IMR-90 (cell line): ENCODE results near the gene ITSN2. TPM values are rescaled to one million over a fixed set of nuclear protein-coding genes. Genes with fewer than 3 reads are reported as not detected.

ENCODE experiments used
- ATAC-seq: fragments of 200-7000 bp; cut with Tn5 transposase; 2 replicates; pipeline ENCODE4 v1.9.1; 2020; ENCODE audit warnings: low read depth, mild to moderate bottlenecking, moderate library complexity
- BruUV-seq: library from RNA; stranded (reverse); fragments of 400-500 nt; replicated peaks from 2 replicates; lab custom pipeline; 2021; lab: Mats Ljungman, UMichigan
- CTCF ChIA-PET: fragments of 300-600 bp; formaldehyde crosslinking; extraction: SDS; loops from one replicate; lab custom pipeline; 2021; ENCODE audit warnings: antibody characterized with exemption; lab: Yijun Ruan, JAX
- POLR2A ChIA-PET: fragments of 300-600 bp; sonication (Branson Sonifier 250); formaldehyde crosslinking; loops from one replicate; lab custom pipeline; 2022; ENCODE audit warnings: antibody characterized with exemption; ENCODE audit not compliant: unreplicated experiment; lab: Charles Lee
- DNase-seq: peaks from one replicate; pipeline ENCODE4 v3.0.0; 2013
- H2AFZ ChIP-seq: replicated peaks from 2 replicates; pipeline ENCODE3; 2013; ENCODE audit warnings: low read length, mild to moderate bottlenecking; ENCODE audit not compliant: poor library complexity
- H2AK5ac ChIP-seq: 2 replicates; pipeline ENCODE4 v1.6.1; 2013; ENCODE audit warnings: low read depth, low read length, inconsistent platforms
- H2AK9ac ChIP-seq: replicated peaks from 2 replicates; pipeline ENCODE3; 2013; ENCODE audit warnings: mild to moderate bottlenecking, low read depth, low read length, moderate library complexity; ENCODE audit not compliant: poor library complexity
- H2BK120ac ChIP-seq: 2 replicates; pipeline ENCODE4 v1.6.1; 2013; ENCODE audit warnings: low read depth, low read length, inconsistent platforms
- H2BK15ac ChIP-seq: 3 replicates; pipeline ENCODE4 v1.6.1; 2013; ENCODE audit warnings: low read depth, low read length, inconsistent platforms
- H2BK20ac ChIP-seq: 2 replicates; pipeline ENCODE4 v1.6.1; 2013; ENCODE audit warnings: low read depth, mild to moderate bottlenecking, inconsistent platforms, low read length, moderate library complexity
- H2BK5ac ChIP-seq: 2 replicates; pipeline ENCODE4 v1.6.1; 2013; ENCODE audit warnings: mild to moderate bottlenecking, low read depth, low read length, inconsistent platforms; ENCODE audit not compliant: poor library complexity, severe bottlenecking
- H3K14ac ChIP-seq: replicated peaks from 2 replicates; pipeline ENCODE4 v1.6.1; 2013; ENCODE audit warnings: low read depth, low read length, inconsistent platforms
- H3K18ac ChIP-seq: 2 replicates; pipeline ENCODE4 v1.6.1; 2013; ENCODE audit warnings: low read depth, low read length, control low read depth
- H3K23ac ChIP-seq: 2 replicates; pipeline ENCODE4 v1.6.1; 2013; ENCODE audit warnings: low read depth, low read length, inconsistent platforms
- H3K27ac ChIP-seq: 2 replicates; pipeline ENCODE4 v1.5.1; 2013; ENCODE audit warnings: mild to moderate bottlenecking, control low read depth, low read length; ENCODE audit not compliant: insufficient read depth
- H3K27me3 ChIP-seq: 2 replicates; pipeline ENCODE4 v1.6.1; 2013; ENCODE audit warnings: low read length; ENCODE audit not compliant: control insufficient read depth, insufficient read depth
- H3K36me3 ChIP-seq: 2 replicates; pipeline ENCODE4 v1.6.1; 2013; ENCODE audit warnings: low read length, mixed read lengths; ENCODE audit not compliant: control insufficient read depth, insufficient read depth
- H3K4ac ChIP-seq: 2 replicates; pipeline ENCODE4 v1.6.1; 2013; ENCODE audit warnings: low read depth, low read length, inconsistent platforms
- H3K4me1 ChIP-seq: 2 replicates; pipeline ENCODE4 v1.6.1; 2013; ENCODE audit warnings: low read length, mixed read lengths; ENCODE audit not compliant: control insufficient read depth, insufficient read depth
- H3K4me2 ChIP-seq: 2 replicates; pipeline ENCODE4 v1.6.1; 2013; ENCODE audit warnings: low read depth, mild to moderate bottlenecking, control low read depth, low read length, moderate library complexity
- H3K4me3 ChIP-seq: 2 replicates; pipeline ENCODE4 v1.5.1; 2013; ENCODE audit warnings: low read depth, mild to moderate bottlenecking, control low read depth, low read length, moderate library complexity; ENCODE audit not compliant: insufficient read depth
- H3K56ac ChIP-seq: 2 replicates; pipeline ENCODE4 v1.6.1; 2013; ENCODE audit warnings: low read length, inconsistent platforms; ENCODE audit not compliant: insufficient read depth; ENCODE audit errors: extremely low read depth
- H3K79me1 ChIP-seq, 2 experiments: 2 replicates each; pipeline ENCODE4 v1.6.1; 2013; ENCODE audit warnings: low read length in 2 of 2, inconsistent platforms in 1 of 2, low read depth in 1 of 2
- H3K9ac ChIP-seq: 2 replicates; pipeline ENCODE4 v1.6.1; 2013; ENCODE audit warnings: low read depth, low read length, control low read depth
- H3K9me1 ChIP-seq: 2 replicates; pipeline ENCODE4 v1.6.1; 2013; ENCODE audit warnings: low read length, inconsistent platforms; ENCODE audit not compliant: insufficient read depth
- H3K9me3 ChIP-seq: 2 replicates; pipeline ENCODE4 v1.6.1; 2013; ENCODE audit warnings: low read length; ENCODE audit not compliant: control insufficient read depth, insufficient read depth
- H4K20me1 ChIP-seq: 2 replicates; pipeline ENCODE4 v1.6.1; 2013; ENCODE audit warnings: low read length, inconsistent platforms; ENCODE audit not compliant: insufficient read depth
- H4K5ac ChIP-seq: 2 replicates; pipeline ENCODE4 v1.6.1; 2013; ENCODE audit warnings: mild to moderate bottlenecking, low read depth, low read length, control low read depth
- H4K8ac ChIP-seq, 2 experiments: 2 replicates each; pipeline ENCODE4 v1.6.1; 2013; ENCODE audit warnings: low read depth in 2 of 2, low read length in 2 of 2, control low read depth in 1 of 2, inconsistent platforms in 1 of 2
- H4K91ac ChIP-seq: 2 replicates; pipeline ENCODE4 v1.6.1; 2013; ENCODE audit warnings: low read depth, low read length, inconsistent platforms; ENCODE audit not compliant: insufficient read depth
- CHD1 ChIP-seq: IDR thresholded peaks from 2 replicates; pipeline ENCODE4 v1.6.1; 2012; ENCODE audit warnings: low read depth, low read length, improper control_type of control experiment
- WGBS, 2 experiments: methylation state at CpG; one replicate each; pipeline versions ENCODE4 v1.1.5 to v1.1.7; 2013; ENCODE audit warnings: missing lambda C conversion rate in 2 of 2; ENCODE audit not compliant: insufficient read length in 1 of 2; ENCODE audit errors: extremely low coverage in 2 of 2; 5-methylcytosine and 5-hydroxymethylcytosine counted together
- dilution Hi-C: fragments of 300-500 bp; cut with HindIII; formaldehyde crosslinking; loops from one replicate; pipeline ENCODE4 v1.14.3; 2018; ENCODE audit warnings: low sequenced_read_pairs; ENCODE audit not compliant: unreplicated experiment
- in situ Hi-C: fragments of 300-500 bp; cut with MboI; formaldehyde crosslinking; loops from 3 replicates; pipeline ENCODE4 v1.14.3; 2019; ENCODE audit warnings: low sequenced_read_pairs, inconsistent platforms, mixed read lengths
- intact Hi-C: fragments of 100-400 bp; cut with micrococcal nuclease; formaldehyde crosslinking; loops from 2 replicates; pipeline ENCODE4 v1.10.0; 2022
- polyA plus RNA-seq, 3 experiments: library from polyadenylated mRNA; depleted of rRNA; stranded (reverse); fragments of >200 nt; gene quantifications; 2 replicates each; pipeline ENCODE4 v1.2.3, GENCODE V29; 2012; ENCODE audit warnings: low replicate concordance in 1 of 3
- total RNA-seq: library from RNA; depleted of rRNA; stranded (reverse); fragments of >200 nt; gene quantifications from 2 replicates; pipeline ENCODE4 v1.2.3, GENCODE V29; 2012

The ITSN2 gene
- total and polyA plus RNA-seq, 2 of the 4 experiments (the other 2 are of a cell fraction), result 10.7 to 17.2 TPM

- H4K91ac ChIP-seq, result no peak overlapping the region
- BruUV-seq, result no TSS peak
- dilution Hi-C loops, result no loop called here
These were observed 97.8 kb downstream of the ITSN2 start for GRCh38 chr2:24262421-24262970.

More at GRCh38 chr2:24262421-24262970, 97.8 kb downstream of the ITSN2 start:
- Histone ChIP-seq H2AK5ac (peak overlapping the region; percentile 78; the same call in 1 of the 2 replicates), H4K5ac (no peak overlapping the region), H3K27ac (peak overlapping the region; percentile 51; the same call in 1 of the 2 replicates), H2BK120ac (peak overlapping the region; percentile 44; the same call in 1 of the 2 replicates), H2AK9ac (no peak overlapping the region), H3K79me1 (no peaks in the 10 kb centered on the region), H2BK20ac (peak overlapping the region; percentile 22), H3K27me3 (no peaks in the 10 kb centered on the region), H2BK15ac (0 out of 3 replicates have a peak overlapping the region, but pooled peaks have one; percentile 28), H3K23ac (peak overlapping the region; percentile 48; the same call in 1 of the 2 replicates), H3K9me3 (no peaks in the 10 kb centered on the region), H3K4me1 (peaks cover 3% of the 10 kb centered on the region; the same call in 1 of the 2 replicates), H4K20me1 (no peaks in the 10 kb centered on the region), H3K4me2 (no peak overlapping the region), H3K4me3 (no peak overlapping the region), H4K8ac (peak overlapping the region in 1 of 2 experiments; percentile 57; a peak in 2 of 4 replicates), H2BK5ac (peak overlapping the region; percentile 1), H3K14ac (peak overlapping the region; percentile 57), H3K4ac (peak overlapping the region; percentile 56; the same call in 1 of the 2 replicates), H3K36me3 (peaks cover 6% of the 10 kb centered on the region; the same call in 1 of the 2 replicates), H3K18ac (peak overlapping the region; percentile 10), H3K9ac (no peak overlapping the region), H2AFZ (no peak overlapping the region), H3K9me1 (peaks cover 2% of the 10 kb centered on the region; the same call in 1 of the 2 replicates), H3K56ac (peak overlapping the region; percentile 32; the same call in 1 of the 2 replicates)
- DNase-seq, result peak; percentile 18
- TF ChIP-seq CHD1, result no peak
- ATAC-seq, result peak; percentile 46
- CTCF ChIA-PET, result no interaction called here
- 88% methylated on average over 1 of the region's 1 CpG; no CpG with 5 or more reads in 1 of the 2 experiments for WGBS, 2 experiments
- in situ Hi-C loops, result no loop called here
- POLR2A ChIA-PET, result no interaction called here
- intact Hi-C loops, result no loop called here
